ENCODE data around the gene ARHGEF28.

Gene ARHGEF28

GRCh38 chr5:73913971-73914370 is 288.0 kb downstream of the ARHGEF28 start:
- DNase-seq (ENCODE audit: low read depth, low spot score): no peak
- H3K27ac ChIP-seq: no peak overlapping the region

GRCh38 chr5:73915345-73915744 is 289.3 kb downstream of the ARHGEF28 start:
- DNase-seq (ENCODE audit: low read depth, low spot score): no peak
- no peak overlapping the region for H3K27ac ChIP-seq

- peak overlapping the region; percentile 11 for H3K27ac ChIP-seq
- DNase-seq (ENCODE audit: low read depth, low spot score): no peak
These were observed 291.4 kb downstream of the ARHGEF28 start for GRCh38 chr5:73917433-73917832.

- H3K27ac ChIP-seq: no peak overlapping the region
- no peak for DNase-seq (ENCODE audit: low read depth, low spot score)
These were observed 291.9 kb downstream of the ARHGEF28 start for GRCh38 chr5:73917891-73918290.

GRCh38 chr5:73918791-73919221 is 292.8 kb downstream of the ARHGEF28 start:
- no peak for DNase-seq (ENCODE audit: low read depth, low spot score)

GRCh38 chr5:73921741-73922140 is 295.7 kb downstream of the ARHGEF28 start:
- H3K27ac ChIP-seq: peak overlapping the region; percentile 67
- no peak for DNase-seq (ENCODE audit: low read depth, low spot score)

More at GRCh38 chr5:73918791-73919221, 292.8 kb downstream of the ARHGEF28 start:
- no peak overlapping the region for H3K27ac ChIP-seq

- H3K27ac ChIP-seq: peak overlapping the region; percentile 67
- DNase-seq (ENCODE audit: low read depth, low spot score): no peak
These were observed 296.2 kb downstream of the ARHGEF28 start for GRCh38 chr5:73922224-73922623.

- peak overlapping the region; percentile 67 for H3K27ac ChIP-seq
- no peak for DNase-seq (ENCODE audit: low read depth, low spot score)
These were observed 297.0 kb downstream of the ARHGEF28 start for GRCh38 chr5:73922875-73923557.

- DNase-seq (ENCODE audit: low read depth, low spot score): no peak
- no peak overlapping the region for H3K27ac ChIP-seq
These were observed 302.6 kb downstream of the ARHGEF28 start for GRCh38 chr5:73928476-73929070.

GRCh38 chr5:73935719-73936118 is 309.7 kb downstream of the ARHGEF28 start:
- DNase-seq (ENCODE audit: low read depth, low spot score): no peak
- no peak overlapping the region for H3K27ac ChIP-seq

- peak; percentile 91 for DNase-seq (ENCODE audit: low read depth, low spot score)
- H3K27ac ChIP-seq: peak overlapping the region; percentile 92
These were observed 312.4 kb downstream of the ARHGEF28 start for GRCh38 chr5:73938280-73938937.

GRCh38 chr5:73938938-73939320 is 312.9 kb downstream of the ARHGEF28 start:
- DNase-seq (ENCODE audit: low read depth, low spot score): no peak
- peak overlapping the region; percentile 92 for H3K27ac ChIP-seq

GRCh38 chr5:73939557-73939956 is 313.6 kb downstream of the ARHGEF28 start:
- peak overlapping the region; percentile 92 for H3K27ac ChIP-seq
- DNase-seq (ENCODE audit: low read depth, low spot score): no peak

GRCh38 chr5:73940026-73940425 is 314.0 kb downstream of the ARHGEF28 start:
- no peak for DNase-seq (ENCODE audit: low read depth, low spot score)
- no peak overlapping the region for H3K27ac ChIP-seq

GRCh38 chr5:73940801-73941200 is 314.8 kb downstream of the ARHGEF28 start:
- no peak for DNase-seq (ENCODE audit: low read depth, low spot score)
- H3K27ac ChIP-seq: no peak overlapping the region

GRCh38 chr5:73942783-73943182 is 316.8 kb downstream of the ARHGEF28 start:
- no peak for DNase-seq (ENCODE audit: low read depth, low spot score)

GRCh38 chr5:73943397-73943796 is 317.4 kb downstream of the ARHGEF28 start:
- DNase-seq (ENCODE audit: low read depth, low spot score): no peak
- H3K27ac ChIP-seq: no peak overlapping the region

More at GRCh38 chr5:73942783-73943182, 316.8 kb downstream of the ARHGEF28 start:
- H3K27ac ChIP-seq: no peak overlapping the region

GRCh38 chr5:73944581-73944980 is 318.6 kb downstream of the ARHGEF28 start:
- H3K27ac ChIP-seq: no peak overlapping the region
- no peak for DNase-seq (ENCODE audit: low read depth, low spot score)

GRCh38 chr5:73945505-73945904 is 319.5 kb downstream of the ARHGEF28 start:
- DNase-seq (ENCODE audit: low read depth, low spot score): no peak
- H3K27ac ChIP-seq: no peak overlapping the region

- H3K27ac ChIP-seq: no peak overlapping the region
- no peak for DNase-seq (ENCODE audit: low read depth, low spot score)
These were observed 320.3 kb downstream of the ARHGEF28 start for GRCh38 chr5:73946278-73946677.

- no peak for DNase-seq (ENCODE audit: low read depth, low spot score)
- no peak overlapping the region for H3K27ac ChIP-seq
These were observed 321.1 kb downstream of the ARHGEF28 start for GRCh38 chr5:73946919-73947602.

Measured in epithelial cell of prostate (primary cell).